WTC11 (cell line): ENCODE measurements around the gene IRAK1. TPM values are rescaled to one million over a fixed set of nuclear protein-coding genes. Genes with fewer than 3 reads are reported as not detected.

Experiments used
- ATAC-seq: fragments of 200-7000 bp; cut with Tn5 transposase; 2 replicates; pipeline ENCODE4 v1.10.0; 2021; ENCODE audit warnings: mild to moderate bottlenecking, moderate library complexity
- CTCF ChIA-PET: fragments of 300-600 bp; sonication (Branson Sonifier 250); formaldehyde crosslinking; loops from one replicate; lab custom pipeline; 2021; ENCODE audit warnings: antibody characterized with exemption; lab: Charles Lee
- POLR2A ChIA-PET: fragments of 350-600 bp; sonication (Branson Sonifier 250); formaldehyde crosslinking; loops from one replicate; lab custom pipeline; 2021; ENCODE audit warnings: antibody characterized with exemption; lab: Charles Lee
- DNase-seq: peaks from one replicate; pipeline ENCODE4 v3.0.0; 2021; ENCODE audit warnings: low spot score
- H3K27ac Mint-ChIP-seq: 2 replicates; pipeline ENCODE4 v1.8.0; 2021; ENCODE audit warnings: mixed read lengths
- H3K27me3 Mint-ChIP-seq: 2 replicates; pipeline ENCODE4 v1.8.0; 2021; ENCODE audit warnings: low read depth, mild to moderate bottlenecking, moderate library complexity, mixed read lengths
- H3K36me3 Mint-ChIP-seq: 2 replicates; pipeline ENCODE4 v1.8.0; 2021; ENCODE audit warnings: mixed read lengths
- H3K4me1 Mint-ChIP-seq: 2 replicates; pipeline ENCODE4 v1.8.0; 2022; ENCODE audit warnings: mixed read lengths
- H3K4me3 Mint-ChIP-seq: 2 replicates; pipeline ENCODE4 v1.8.0; 2021; ENCODE audit warnings: mild to moderate bottlenecking, moderate library complexity, mixed read lengths
- H3K9me3 Mint-ChIP-seq: 2 replicates; pipeline ENCODE4 v1.8.0; 2021; ENCODE audit warnings: mixed read lengths
- ATF2 ChIP-seq: sonication (generic); formaldehyde crosslinking; IDR thresholded peaks from 2 replicates; pipeline ENCODE4 v1.8.1; 2022; ENCODE audit warnings: low read depth, missing genetic modification reagents, borderline replicate concordance
- CBFB ChIP-seq: sonication (generic); formaldehyde crosslinking; IDR thresholded peaks from 2 replicates; pipeline ENCODE4 v1.8.1; 2022; ENCODE audit warnings: mild to moderate bottlenecking, low read depth, missing genetic modification reagents
- CREB1 ChIP-seq: sonication (generic); formaldehyde crosslinking; IDR thresholded peaks from 2 replicates; pipeline ENCODE4 v1.8.0; 2023; ENCODE audit warnings: mild to moderate bottlenecking, missing genetic modification reagents
- CREM ChIP-seq: sonication (generic); formaldehyde crosslinking; IDR thresholded peaks from 2 replicates; pipeline ENCODE4 v1.8.1; 2022; ENCODE audit warnings: mild to moderate bottlenecking, missing genetic modification reagents, moderate library complexity
- E2F1 ChIP-seq: sonication (generic); formaldehyde crosslinking; IDR thresholded peaks from 2 replicates; pipeline ENCODE4 v1.8.0; 2022; ENCODE audit warnings: mild to moderate bottlenecking, missing genetic modification reagents
- ELF4 ChIP-seq: sonication (generic); formaldehyde crosslinking; IDR thresholded peaks from 2 replicates; pipeline ENCODE4 v1.8.1; 2022; ENCODE audit warnings: low read depth, mild to moderate bottlenecking, moderate library complexity, missing genetic modification reagents
- ERG ChIP-seq: fragments of 250-450 bp; sonication (Bioruptor Pico); IDR thresholded peaks from 2 replicates; pipeline ENCODE4 v1.8.0; 2021; ENCODE audit warnings: mild to moderate bottlenecking
- ESRRA ChIP-seq: sonication (generic); formaldehyde crosslinking; IDR thresholded peaks from 2 replicates; pipeline ENCODE4 v1.8.1; 2022; ENCODE audit warnings: mild to moderate bottlenecking, missing genetic modification reagents, borderline replicate concordance
- GABPB1 ChIP-seq: sonication (generic); formaldehyde crosslinking; IDR thresholded peaks from 2 replicates; pipeline ENCODE4 v1.8.1; 2023; ENCODE audit warnings: mild to moderate bottlenecking, missing genetic modification reagents
- IRF1 ChIP-seq: sonication (generic); formaldehyde crosslinking; IDR thresholded peaks from 2 replicates; pipeline ENCODE4 v1.8.0; 2023; ENCODE audit warnings: missing genetic modification reagents
- MYBL2 ChIP-seq: sonication (generic); formaldehyde crosslinking; IDR thresholded peaks from 2 replicates; pipeline ENCODE4 v1.8.1; 2023; ENCODE audit warnings: mild to moderate bottlenecking, moderate library complexity, missing genetic modification reagents
- NR3C1 ChIP-seq: sonication (generic); formaldehyde crosslinking; conservative IDR thresholded peaks from 2 replicates; pipeline ENCODE4 v1.8.1; 2023; ENCODE audit warnings: low read depth, mild to moderate bottlenecking, missing genetic modification reagents
- PREB ChIP-seq: sonication (generic); formaldehyde crosslinking; IDR thresholded peaks from 2 replicates; pipeline ENCODE4 v1.8.1; 2022; ENCODE audit warnings: mild to moderate bottlenecking, missing genetic modification reagents, moderate library complexity, borderline replicate concordance
- SMAD4 ChIP-seq: sonication (generic); formaldehyde crosslinking; IDR thresholded peaks from 2 replicates; pipeline ENCODE4 v1.8.0; 2022; ENCODE audit warnings: mild to moderate bottlenecking, missing genetic modification reagents
- ZNF121 ChIP-seq: sonication (generic); formaldehyde crosslinking; IDR thresholded peaks from 2 replicates; pipeline ENCODE4 v1.8.0; 2023; ENCODE audit warnings: missing genetic modification reagents
- ZNF281 ChIP-seq: sonication (generic); formaldehyde crosslinking; IDR thresholded peaks from 2 replicates; pipeline ENCODE4 v1.8.0; 2023; ENCODE audit warnings: mild to moderate bottlenecking, missing genetic modification reagents
- total RNA-seq: library from RNA; stranded (reverse); gene quantifications from 3 replicates; pipeline ENCODE4 v1.2.3, GENCODE V29; 2021

The IRAK1 gene
- total RNA-seq, 1 experiment from 2014 or later = 32.1 TPM

GRCh38 chrX:153968255-153968654, 51.4 kb downstream of the IRAK1 start:
- no peak for DNase-seq
- H3K4me1 Mint-ChIP-seq = peaks cover 24% of the 10 kb centered on the region
- TF ChIP-seq ATF2 (CRISPR knock-in tag) (no peak), ELF4 (CRISPR knock-in tag) (no peak), ESRRA (no peak), ERG (no peak), CREB1 (no peak), CREM (CRISPR knock-in tag) (no peak), NR3C1 (no peak), CBFB (CRISPR knock-in tag) (no peak)
- no peak for ATAC-seq
- no peaks in the 10 kb centered on the region for H3K27me3 Mint-ChIP-seq
- H3K27ac Mint-ChIP-seq = peak overlapping the region; percentile 90
- no peaks in the 10 kb centered on the region; the same call in 1 of the 2 replicates for H3K36me3 Mint-ChIP-seq
- H3K4me3 Mint-ChIP-seq = peak overlapping the region; percentile 100
- H3K9me3 Mint-ChIP-seq = no peaks in the 10 kb centered on the region
- POLR2A ChIA-PET = no interaction called here
- CTCF ChIA-PET = interaction anchor here (1.1 to 3.7 kb wide), 3 partner anchors 21 to 45 kb away, joined by 3 to 13 read pairs (median 12); no protein-coding TSS in a partner anchor

- no peaks in the 10 kb centered on the region; the same call in 1 of the 2 replicates for H3K36me3 Mint-ChIP-seq
- no peaks in the 10 kb centered on the region for H3K27me3 Mint-ChIP-seq
- CTCF ChIA-PET = interaction anchor here (1.1 to 3.7 kb wide), 3 partner anchors 20 to 46 kb away, joined by 3 to 13 read pairs (median 12); no protein-coding TSS in a partner anchor
- no peak for ATAC-seq
- no peaks in the 10 kb centered on the region for H3K9me3 Mint-ChIP-seq
- TF ChIP-seq E2F1 (CRISPR knock-in tag) (no peak), ZNF281 (no peak), CREM (CRISPR knock-in tag) (no peak)
- TF ChIP-seq, all 79 proteins: peak for 0
- peaks cover 21% of the 10 kb centered on the region for H3K4me1 Mint-ChIP-seq
- POLR2A ChIA-PET = no interaction called here
- H3K27ac Mint-ChIP-seq = peak overlapping the region; percentile 71
- DNase-seq = no peak
- H3K4me3 Mint-ChIP-seq = peak overlapping the region; percentile 100
Observed at GRCh38 chrX:153967536-153968224, 52.0 kb downstream of the IRAK1 start.

- ChIA-PET POLR2A (interaction anchor here (0.5 kb wide), 1 partner anchor 207 kb away, joined by 3 read pairs; no protein-coding TSS in a partner anchor), CTCF (interaction anchor here (0.6 to 3.7 kb wide), 6 partner anchors 20 to 280 kb away, joined by 3 to 12 read pairs (median 3); no protein-coding TSS in a partner anchor)
- Mint-ChIP-seq H3K9me3 (no peaks in the 10 kb centered on the region), H3K36me3 (no peaks in the 10 kb centered on the region; the same call in none of the 2 replicates), H3K4me3 (peak overlapping the region; percentile 100; the same call in 1 of the 2 replicates), H3K4me1 (peaks cover 21% of the 10 kb centered on the region), H3K27ac (peak overlapping the region; percentile 71), H3K27me3 (no peaks in the 10 kb centered on the region)
- DNase-seq = no peak
- ATAC-seq = no peak
- TF ChIP-seq ELF4 (CRISPR knock-in tag) (no peak), SMAD4 (no peak), CREM (CRISPR knock-in tag) (no peak), ERG (no peak), PREB (no peak), GABPB1 (no peak), ZNF121 (CRISPR knock-in tag) (no peak), IRF1 (CRISPR knock-in tag) (no peak), MYBL2 (CRISPR knock-in tag) (no peak)
Observed at GRCh38 chrX:153966841-153967535, 52.7 kb downstream of the IRAK1 start.
